GM12878 (cell line): ENCODE data around the gene SRC. TPM values are rescaled to one million over a fixed set of nuclear protein-coding genes. Genes with fewer than 3 reads are reported as not detected.

Experiments
- ATAC-seq: fragments of 200-7000 bp; cut with Tn5 transposase; 3 replicates; pipeline ENCODE4 v1.9.1; 2020; ENCODE audit warnings: mild to moderate bottlenecking, moderate library complexity
- BruUV-seq: library from RNA; stranded (reverse); fragments of 400-500 nt; replicated peaks from 2 replicates; lab custom pipeline; 2021; lab: Mats Ljungman, UMichigan
- CTCF ChIA-PET: fragments of 300-600 bp; sonication (Branson Sonifier 250); formaldehyde crosslinking; extraction: SDS; loops from one replicate; lab custom pipeline; 2021; ENCODE audit warnings: inconsistent platforms; lab: Yijun Ruan, JAX
- POLR2A ChIA-PET: fragments of 350-600 bp; formaldehyde crosslinking; extraction: SDS; loops from one replicate; lab custom pipeline; 2021; ENCODE audit warnings: inconsistent platforms; lab: Charles Lee
- RAD21 ChIA-PET: fragments of 300-600 bp; sonication (Branson Sonifier 250); formaldehyde crosslinking; loops from one replicate; lab custom pipeline; 2023; ENCODE audit warnings: antibody characterized with exemption; ENCODE audit not compliant: unreplicated experiment; lab: Charles Lee
- SMC1A ChIA-PET: fragments of 300-600 bp; sonication (Branson Sonifier 250); formaldehyde crosslinking; loops from one replicate; lab custom pipeline; 2023; ENCODE audit not compliant: unreplicated experiment, uncharacterized antibody; lab: Charles Lee
- DNase-seq: peaks from one replicate; pipeline ENCODE4 v3.0.0-alpha.2; 2011; ENCODE audit warnings: low read depth, low spot score
- FAIRE-seq: peaks from 3 replicates; lab custom pipeline; 2011; peaks lifted over from hg19 to GRCh38; lab: Jason Lieb, UNC
- H2AFZ ChIP-seq: 2 replicates; pipeline ENCODE4 v1.6.0; 2011; ENCODE audit warnings: low read depth, low read length, control low read depth; ENCODE audit not compliant: control insufficient read depth
- H3K27ac ChIP-seq: 2 replicates; pipeline ENCODE4 v1.5.1; 2011; ENCODE audit warnings: control low read depth; ENCODE audit not compliant: control insufficient read depth, insufficient read depth
- H3K27me3 ChIP-seq, 2 experiments: replicated peaks in 1 of 2; 2 replicates each; pipeline versions ENCODE4 v1.6.0 to v1.6.1; 2011; ENCODE audit warnings: low read length in 1 of 2; ENCODE audit not compliant: control insufficient read depth in 2 of 2, insufficient read depth in 2 of 2
- H3K36me3 ChIP-seq, 2 experiments: 2 replicates each; pipeline ENCODE4 v1.5.1; 2011; ENCODE audit warnings: low read length in 1 of 2; ENCODE audit not compliant: control insufficient read depth in 2 of 2, insufficient read depth in 2 of 2
- H3K4me1 ChIP-seq: 2 replicates; pipeline ENCODE4 v1.6.1; 2011; ENCODE audit warnings: mild to moderate bottlenecking, low read length, moderate library complexity, mixed read lengths; ENCODE audit not compliant: control insufficient read depth, insufficient read depth
- H3K4me2 ChIP-seq: 2 replicates; pipeline ENCODE4 v1.6.0; 2011; ENCODE audit warnings: control low read depth; ENCODE audit not compliant: control insufficient read depth, insufficient read depth
- H3K4me3 ChIP-seq: fragments of 200-600 bp; sonication (generic); 2 replicates; pipeline ENCODE4 v1.5.1; 2016
- H3K79me2 ChIP-seq: 2 replicates; pipeline ENCODE4 v1.6.0; 2011; ENCODE audit warnings: low read length; ENCODE audit not compliant: control insufficient read depth, insufficient read depth
- H3K9ac ChIP-seq: 2 replicates; pipeline ENCODE4 v1.8.0; 2011; ENCODE audit warnings: low read length, control low read depth, mixed read lengths; ENCODE audit not compliant: control insufficient read depth, insufficient read depth
- H3K9me3 ChIP-seq: replicated peaks from 3 replicates; pipeline ENCODE4 v1.5.1; 2011; ENCODE audit warnings: mild to moderate bottlenecking, low read length; ENCODE audit not compliant: control insufficient read depth, insufficient read depth
- H4K20me1 ChIP-seq: 2 replicates; pipeline ENCODE4 v1.6.0; 2011; ENCODE audit not compliant: control insufficient read depth, insufficient read depth
- CHD2 ChIP-seq: IDR thresholded peaks from 2 replicates; pipeline ENCODE4 v1.6.1; 2011; ENCODE audit warnings: low read depth, low read length, improper control_type of control experiment, borderline replicate concordance
- CTCF ChIP-seq, 3 experiments: IDR thresholded peaks in 2 of 3; conservative IDR thresholded peaks in 1 of 3; 2 replicates each; pipeline ENCODE4 v1.5.1; 2011; ENCODE audit warnings: low read depth in 3 of 3, low read length in 3 of 3, mild to moderate bottlenecking in 3 of 3, control low read depth in 2 of 3, moderate library complexity in 2 of 3, inconsistent platforms in 1 of 3, mixed read lengths in 1 of 3; ENCODE audit not compliant: control insufficient read depth in 2 of 3, insufficient read depth in 1 of 3; ENCODE audit errors: extremely low read depth in 1 of 3
- FOXM1 ChIP-seq: IDR thresholded peaks from 2 replicates; pipeline ENCODE4 v1.6.1; 2012; ENCODE audit warnings: low read depth, mild to moderate bottlenecking, inconsistent platforms, low read length, moderate library complexity
- IKZF2 ChIP-seq, 2 experiments: fragments of 450-650 bp; IDR thresholded peaks; 2 replicates each; pipeline ENCODE4 v1.6.1; 2017; ENCODE audit warnings: mild to moderate bottlenecking in 2 of 2, moderate library complexity in 2 of 2
- LARP7 ChIP-seq: fragments of 450-650 bp; IDR thresholded peaks from 2 replicates; pipeline ENCODE4 v1.6.1; 2017; ENCODE audit warnings: mild to moderate bottlenecking
- PBX3 ChIP-seq: IDR thresholded peaks from 2 replicates; pipeline ENCODE4 v1.6.1; 2011; ENCODE audit warnings: mild to moderate bottlenecking, low read depth, low read length, moderate library complexity; ENCODE audit not compliant: insufficient replicate concordance
- SREBF2 ChIP-seq: IDR thresholded peaks from 2 replicates; pipeline ENCODE4 v1.6.1; 2012; ENCODE audit warnings: mild to moderate bottlenecking, low read length
- TBL1XR1 ChIP-seq: IDR thresholded peaks from 2 replicates; pipeline ENCODE4 v1.6.1; 2012; ENCODE audit warnings: low read depth, low read length, improper control_type of control experiment
- WRNIP1 ChIP-seq: IDR thresholded peaks from 2 replicates; pipeline ENCODE4 v1.6.1; 2011; ENCODE audit warnings: low read depth, low read length, improper control_type of control experiment, borderline replicate concordance
- WGBS: methylation state at CpG from one replicate; pipeline ENCODE4 v1.1.6; 2016; ENCODE audit warnings: low lambda C conversion rate; ENCODE audit not compliant: insufficient replicate concordance, insufficient coverage; ENCODE audit errors: missing lambda C conversion rate; 5-methylcytosine and 5-hydroxymethylcytosine counted together
- in situ Hi-C: fragments of 300-500 bp; cut with MboI; formaldehyde crosslinking; loops from 9 replicates; pipeline ENCODE4 v1.14.3; 2018; ENCODE audit warnings: mixed read lengths
- intact Hi-C: fragments of 100-400 bp; cut with micrococcal nuclease; formaldehyde crosslinking; loops from one replicate; pipeline ENCODE4 v1.14.2; 2022; ENCODE audit not compliant: unreplicated experiment
- polyA plus RNA-seq, 11 experiments: library from polyadenylated mRNA; depleted of rRNA in 4 of 11; unstranded in 6 of 11; stranded (reverse) in 5 of 11; fragments of >200 nt; fragmentation: Nextera tagmentation in 4 of 11; fragmentation: Illumina TruSeq in 1 of 11; extraction: Ambion mirVana in 4 of 11; extraction: Trizol in 1 of 11; gene quantifications; 1 replicate in 1 of 11; 2 replicates in 10 of 11; pipeline versions ENCODE4 v1.2.1 to v1.2.3, GENCODE V29; 2011 to 2016; ENCODE audit warnings: inconsistent platforms in 2 of 11, missing spikeins in 2 of 11, low read depth in 1 of 11
- total RNA-seq, 4 experiments: library from RNA; depleted of rRNA in 3 of 4; stranded (reverse); fragments of >200 nt in 3 of 4; fragmentation: Illumina TruSeq in 1 of 4; extraction: Trizol in 1 of 4; gene quantifications; 2 replicates each; pipeline versions ENCODE4 v1.2.1 to v1.2.3, GENCODE V29; 2013 to 2021

Gene SRC
- total and polyA plus RNA-seq, 10 of the 15 experiments (the other 5 are each of a cell fraction or from before 2014, with no cell fraction given) = 0.60 to 71.3 (median 27.2) TPM

- TF ChIP-seq CTCF (IDR thresholded peaks at IDR 0.05 in 2 of 3, conservative IDR thresholded peaks at IDR 0.05 in 1 of 3; ENCODE audit: control insufficient read depth in 2 of 3, extremely low read depth in 1 of 3, insufficient read depth in 1 of 3, low read depth in 3 of 3, low read length in 3 of 3) (no peak), FOXM1 (no peak), LARP7 (no peak)
- TF ChIP-seq, all 136 proteins: peak for 0
Measured at GRCh38 chr20:37314617-37315016, 31.3 kb upstream of the SRC start (continued).

- H3K4me1 ChIP-seq = peaks cover 33% of the 10 kb centered on the region
- TF ChIP-seq CHD2 (0 out of 2 replicates have a peak, but pooled peaks have one; percentile 0), TBL1XR1 (no peak), IKZF2 (IDR thresholded peaks at IDR 0.05) (no peak), SREBF2 (no peak), WRNIP1 (no peak), PBX3 (no peak)
- no peaks in the 10 kb centered on the region for H4K20me1 ChIP-seq
- ChIA-PET RAD21 (interaction anchor here (1.2 to 2.6 kb wide), 4 partner anchors 20 to 67 kb away, joined by 3 to 14 read pairs (median 8); no protein-coding TSS in a partner anchor), POLR2A (interaction anchor here (0.7 to 1.2 kb wide), 3 partner anchors 12 to 27 kb away, joined by 3 to 9 read pairs (median 4); no protein-coding TSS in a partner anchor), SMC1A (interaction anchor here (0.6 to 2.0 kb wide), 9 partner anchors 9 to 67 kb away, joined by 3 to 12 read pairs (median 4); partner anchors contain the start of gene MANBAL), CTCF (interaction anchor here (1.4 kb wide), 1 partner anchor 119 kb away, joined by 3 read pairs; no protein-coding TSS in a partner anchor)
- no peak overlapping the region for H3K4me3 ChIP-seq
- H3K9me3 ChIP-seq = no peaks in the 10 kb centered on the region
- peaks cover 33% of the 10 kb centered on the region for H3K79me2 ChIP-seq
- FAIRE-seq (no peak), DNase-seq (no peak), ATAC-seq (no peak; the same call in 2 of the 3 replicates)
- BruUV-seq = no TSS peak
- H3K27me3 ChIP-seq = no peaks in the 10 kb centered on the region
- H3K9ac ChIP-seq = peak overlapping the region; percentile 1; the same call in 1 of the 2 replicates
- no peak overlapping the region for H2AFZ ChIP-seq
- intact Hi-C loops (no loop called here), in situ Hi-C loops (no loop called here)
- WGBS = 88% methylated on average over 12 of the region's 12 CpGs
- peaks cover 28 to 34% of the 10 kb centered on the region in 2 experiments for H3K36me3 ChIP-seq
- peak overlapping the region; percentile 93 for H3K27ac ChIP-seq
- peak overlapping the region; percentile 80 for H3K4me2 ChIP-seq
Measured at GRCh38 chr20:37315021-37315451, 30.9 kb upstream of the SRC start.
